HL-60 (cell line): ENCODE data around the gene PPAN.

Source experiments
- CTCF ChIP-seq: IDR thresholded peaks from one replicate; pipeline ENCODE4 v1.5.1; 2011; ENCODE audit warnings: low read length, control low read depth, inconsistent platforms; ENCODE audit not compliant: insufficient read depth
- GABPA ChIP-seq: IDR thresholded peaks from 2 replicates; pipeline ENCODE4 v1.6.1; 2012; ENCODE audit warnings: low read depth
- POLR2AphosphoS5 ChIP-seq: IDR thresholded peaks from 2 replicates; pipeline ENCODE4 v1.6.1; 2012; ENCODE audit warnings: low read depth
- TF ChIP-seq, protein P1 (sequence below): IDR thresholded peaks from 2 replicates; pipeline ENCODE4 v1.6.1; 2012; ENCODE audit warnings: low read depth; ENCODE audit not compliant: insufficient replicate concordance

DNA sequence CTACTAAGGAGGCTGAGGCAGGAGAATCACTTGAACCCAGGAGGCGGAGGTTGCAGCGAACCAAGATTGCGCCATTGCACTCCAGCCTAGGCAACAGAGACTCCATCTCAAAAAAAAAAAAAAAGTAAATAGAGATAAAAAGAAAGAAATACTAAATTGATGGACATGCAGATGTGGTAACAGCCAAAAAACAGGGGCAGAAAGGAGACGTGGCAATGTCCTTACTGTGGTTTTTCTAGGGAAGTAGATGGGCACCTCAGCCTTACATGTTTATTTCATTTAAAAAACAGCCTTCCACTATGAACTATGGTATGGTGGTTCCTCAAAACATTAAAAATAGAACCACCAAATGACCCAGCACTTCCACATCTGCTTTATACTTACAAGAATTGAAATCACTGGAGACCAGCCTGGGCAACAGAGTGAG is 20.1 kb downstream of the PPAN start:
- TF ChIP-seq CTCF (no peak), GABPA (no peak), POLR2AphosphoS5 (no peak)
- TF ChIP-seq, protein P1, sequence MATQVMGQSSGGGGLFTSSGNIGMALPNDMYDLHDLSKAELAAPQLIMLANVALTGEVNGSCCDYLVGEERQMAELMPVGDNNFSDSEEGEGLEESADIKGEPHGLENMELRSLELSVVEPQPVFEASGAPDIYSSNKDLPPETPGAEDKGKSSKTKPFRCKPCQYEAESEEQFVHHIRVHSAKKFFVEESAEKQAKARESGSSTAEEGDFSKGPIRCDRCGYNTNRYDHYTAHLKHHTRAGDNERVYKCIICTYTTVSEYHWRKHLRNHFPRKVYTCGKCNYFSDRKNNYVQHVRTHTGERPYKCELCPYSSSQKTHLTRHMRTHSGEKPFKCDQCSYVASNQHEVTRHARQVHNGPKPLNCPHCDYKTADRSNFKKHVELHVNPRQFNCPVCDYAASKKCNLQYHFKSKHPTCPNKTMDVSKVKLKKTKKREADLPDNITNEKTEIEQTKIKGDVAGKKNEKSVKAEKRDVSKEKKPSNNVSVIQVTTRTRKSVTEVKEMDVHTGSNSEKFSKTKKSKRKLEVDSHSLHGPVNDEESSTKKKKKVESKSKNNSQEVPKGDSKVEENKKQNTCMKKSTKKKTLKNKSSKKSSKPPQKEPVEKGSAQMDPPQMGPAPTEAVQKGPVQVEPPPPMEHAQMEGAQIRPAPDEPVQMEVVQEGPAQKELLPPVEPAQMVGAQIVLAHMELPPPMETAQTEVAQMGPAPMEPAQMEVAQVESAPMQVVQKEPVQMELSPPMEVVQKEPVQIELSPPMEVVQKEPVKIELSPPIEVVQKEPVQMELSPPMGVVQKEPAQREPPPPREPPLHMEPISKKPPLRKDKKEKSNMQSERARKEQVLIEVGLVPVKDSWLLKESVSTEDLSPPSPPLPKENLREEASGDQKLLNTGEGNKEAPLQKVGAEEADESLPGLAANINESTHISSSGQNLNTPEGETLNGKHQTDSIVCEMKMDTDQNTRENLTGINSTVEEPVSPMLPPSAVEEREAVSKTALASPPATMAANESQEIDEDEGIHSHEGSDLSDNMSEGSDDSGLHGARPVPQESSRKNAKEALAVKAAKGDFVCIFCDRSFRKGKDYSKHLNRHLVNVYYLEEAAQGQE, result no peak
